ENCODE data around the gene SEMA4D.
"Not testable (repeated sequence)": the region's sequence is repeated elsewhere in the genome, so short reads cannot be mapped to it uniquely, and the experiment has no call there.

Gene SEMA4D

DNA sequence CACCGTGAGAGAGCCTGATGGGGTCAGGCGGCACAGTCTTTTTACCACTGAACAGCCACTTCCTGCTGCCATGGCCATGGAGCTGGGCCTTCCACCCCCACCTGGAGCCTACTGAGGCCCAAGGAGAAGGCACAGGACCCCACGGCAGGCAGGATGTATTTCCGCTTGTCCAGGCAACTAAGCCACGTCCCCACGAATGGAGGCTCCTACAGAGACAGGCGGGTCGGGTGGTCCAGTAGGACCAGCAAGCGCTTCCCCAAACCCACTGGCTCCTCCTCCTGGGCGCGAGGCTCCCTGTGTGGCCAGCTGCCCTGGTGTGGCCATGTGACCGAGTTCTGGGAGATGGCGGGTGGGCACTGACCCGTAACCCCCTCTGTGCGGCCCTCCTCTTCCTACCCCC lies 113.1 kb downstream of the SEMA4D start:
- no peak for DNase-seq (ENCODE audit: low read depth)

DNA sequence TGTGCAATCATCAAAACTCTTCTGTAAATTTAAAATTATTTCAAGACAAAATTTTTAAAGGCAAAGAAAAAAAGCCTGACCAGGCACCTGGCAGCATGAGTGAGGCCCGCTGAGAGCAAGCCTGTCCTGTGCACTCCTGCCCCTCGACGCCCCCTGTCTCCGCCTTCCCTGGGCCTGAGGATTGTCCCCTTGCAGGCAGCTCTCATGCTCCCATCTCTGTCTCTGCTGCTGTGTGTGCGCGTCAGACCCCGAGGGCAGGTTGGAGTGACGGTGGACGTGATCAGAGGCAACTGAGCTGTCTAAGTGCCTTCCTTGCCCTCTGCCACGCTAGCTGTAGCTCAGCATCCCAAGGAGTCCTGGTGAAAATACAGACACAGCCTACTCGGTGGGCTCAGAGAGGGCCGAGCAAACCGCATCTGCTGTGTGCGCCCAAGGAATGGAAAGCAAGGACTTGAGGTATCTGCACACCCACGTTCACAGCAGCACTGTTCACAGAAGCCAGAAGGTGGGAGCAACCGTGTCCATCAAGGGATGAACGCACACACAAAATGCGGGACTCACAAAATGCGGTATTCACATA lies 114.1 kb downstream of the SEMA4D start:
- DNase-seq (ENCODE audit: low read depth): no peak

DNA sequence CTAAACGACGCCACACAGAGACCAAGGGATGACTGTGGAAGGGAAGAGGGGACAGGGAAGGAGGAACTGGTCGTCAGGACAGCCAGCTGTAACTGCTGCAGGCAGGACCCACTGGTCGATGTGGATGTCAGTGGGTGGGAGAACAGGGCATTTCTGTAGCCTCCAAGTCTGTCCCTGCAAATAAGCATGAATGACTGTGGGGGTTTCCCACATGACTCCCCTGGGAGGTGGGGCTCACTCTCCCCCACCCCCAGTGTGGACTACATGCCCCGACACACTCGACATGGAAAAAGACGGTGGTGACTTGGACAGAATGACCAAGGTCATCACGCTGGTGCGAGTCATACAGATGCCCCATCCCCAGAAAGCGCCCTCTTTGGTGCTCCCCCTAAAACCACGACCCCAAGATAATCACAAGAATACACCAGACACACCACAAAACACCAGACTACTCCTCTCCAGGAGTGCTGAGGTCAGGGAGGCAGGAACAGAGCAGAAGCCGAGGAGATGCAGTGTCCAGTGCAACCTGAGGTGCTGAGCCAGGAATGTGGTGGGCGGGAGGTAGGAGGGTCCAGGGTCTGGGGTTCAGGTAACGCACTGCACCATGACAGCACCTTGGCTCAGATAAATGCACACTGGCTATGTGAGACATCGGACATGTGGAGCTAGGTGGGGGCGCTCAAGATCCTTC lies 114.7 kb downstream of the SEMA4D start:
- DNase-seq (ENCODE audit: low read depth): no peak

DNA sequence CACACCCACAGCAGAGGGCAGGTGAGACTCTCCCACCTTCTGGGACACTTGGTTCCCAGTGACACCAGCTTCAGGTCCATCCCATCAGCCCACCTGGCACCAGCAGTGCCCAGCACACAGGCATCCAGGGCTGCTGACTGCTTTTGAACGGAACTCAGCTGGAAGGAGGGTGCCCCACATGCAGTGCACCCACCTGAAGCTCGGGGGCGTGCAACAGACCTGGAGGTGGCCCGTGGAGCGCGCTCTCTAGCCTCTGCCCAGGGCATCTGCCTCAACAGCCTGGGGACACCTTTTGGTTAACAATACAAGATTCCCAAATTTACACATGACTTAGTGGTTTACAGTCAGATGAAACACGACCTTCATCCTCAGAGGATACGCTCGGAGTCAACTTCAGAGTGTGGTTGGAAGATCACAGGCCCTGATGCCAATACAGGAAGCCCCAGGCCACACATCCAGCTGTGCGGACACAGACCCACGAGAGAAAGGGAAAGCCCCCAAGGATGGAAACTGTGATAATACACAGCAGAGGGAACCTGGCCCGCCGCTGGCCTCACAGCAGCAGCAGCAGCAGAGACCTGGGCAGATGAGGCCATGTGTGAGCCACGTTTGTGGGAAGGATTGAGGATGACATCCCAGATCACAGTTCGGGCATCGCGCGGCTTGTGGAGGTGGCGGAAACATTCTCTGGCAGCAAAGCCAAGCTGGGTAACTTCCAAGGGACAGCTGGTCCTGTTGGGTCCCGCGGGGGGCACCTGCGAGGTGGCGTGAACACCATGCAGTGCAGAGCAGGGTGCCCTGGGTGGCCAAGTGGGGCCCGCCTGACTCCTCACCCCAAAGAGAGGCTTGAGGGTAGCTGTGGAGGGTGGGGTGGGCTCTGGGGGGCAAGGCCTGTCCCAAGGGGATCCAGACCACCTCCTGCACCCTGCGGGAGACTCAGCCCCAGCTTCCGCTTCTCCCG lies 115.6 kb downstream of the SEMA4D start:
- no peak for DNase-seq (ENCODE audit: low read depth)

DNA sequence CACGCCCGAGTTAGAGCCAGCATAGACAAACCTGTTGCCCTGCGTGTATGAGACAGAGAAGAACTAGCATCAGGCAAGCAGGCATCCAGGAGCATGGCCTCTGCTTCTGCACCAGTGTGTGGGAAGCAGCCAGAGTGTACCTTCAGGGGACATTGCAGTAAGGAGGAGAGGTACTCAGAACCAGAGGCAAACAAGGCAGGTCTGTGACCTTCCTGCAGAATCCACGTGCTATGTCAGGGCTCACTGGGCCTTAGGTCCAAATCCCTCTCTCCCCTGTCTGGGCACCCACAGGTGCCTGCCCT lies 116.7 kb downstream of the SEMA4D start:
- no peak for DNase-seq (ENCODE audit: low read depth)

DNA sequence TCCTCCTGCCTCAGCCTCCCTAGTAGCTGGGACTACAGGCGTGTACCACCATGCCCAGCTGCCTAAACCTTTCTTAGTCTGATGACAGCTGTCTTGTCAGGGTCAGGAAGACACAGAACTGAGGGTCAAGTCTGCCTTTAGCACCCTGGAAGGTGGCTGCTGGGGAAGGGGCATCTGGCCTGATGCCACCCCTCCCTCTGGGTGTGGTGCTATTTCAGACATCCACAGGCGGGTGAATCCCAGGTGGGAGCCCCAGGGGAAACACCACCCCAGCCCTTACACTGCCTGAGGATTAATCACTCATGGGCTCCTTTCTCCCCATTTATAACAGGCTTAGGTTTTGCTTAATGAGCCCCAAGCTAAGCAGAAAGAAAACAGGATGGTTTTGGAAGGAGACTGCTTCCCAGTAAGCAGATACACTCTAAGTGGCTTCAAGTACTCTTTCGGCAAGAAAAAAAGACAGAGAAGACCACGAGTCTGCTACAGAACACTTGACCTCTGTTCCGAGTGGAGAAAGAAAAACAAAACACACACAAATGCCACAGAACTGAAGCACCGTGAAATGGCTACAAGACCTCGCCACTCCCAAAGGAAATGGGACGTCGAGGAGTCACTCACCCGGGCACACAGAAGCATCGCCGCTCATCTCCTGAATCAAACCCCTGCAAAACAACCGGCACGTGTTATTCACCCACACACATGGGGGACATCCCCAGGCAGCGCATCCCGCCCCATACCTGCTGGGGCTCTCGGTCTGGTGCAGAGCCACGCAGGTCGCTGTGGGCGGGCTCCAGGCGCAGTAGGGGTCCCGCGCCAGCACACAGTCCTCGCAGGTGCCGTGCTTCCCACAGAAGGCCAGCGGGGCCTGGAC lies 117.2 kb downstream of the SEMA4D start:
- DNase-seq (ENCODE audit: low read depth): no peak

DNA sequence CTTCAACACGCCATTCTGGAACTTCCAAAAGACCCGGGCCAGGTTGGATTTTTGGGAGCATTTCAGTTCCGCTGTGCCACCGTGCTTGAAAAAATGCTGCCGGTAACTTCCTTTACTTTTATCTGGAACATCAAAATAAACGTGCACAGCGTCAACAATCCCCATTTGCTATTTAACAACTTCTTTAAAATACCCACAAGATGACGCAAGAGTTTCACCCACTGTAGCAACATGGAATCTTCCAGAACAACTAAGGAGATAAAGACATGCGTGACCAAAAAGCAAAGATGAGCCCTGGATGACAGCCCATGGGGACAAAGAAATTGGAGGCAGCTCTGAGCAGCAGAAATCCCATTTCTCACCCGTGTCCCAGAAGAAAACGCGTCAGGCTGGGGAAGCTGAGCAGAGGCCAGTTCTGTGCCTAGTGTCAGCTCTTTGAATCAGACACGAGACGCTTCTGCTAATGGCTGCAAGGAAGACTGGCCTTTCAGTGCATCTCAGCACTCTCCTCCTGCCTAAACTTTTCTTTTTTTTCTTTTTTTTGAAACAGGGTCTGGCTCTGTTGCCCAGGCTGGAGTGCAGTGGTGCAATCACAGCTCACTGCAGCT lies 118.3 kb downstream of the SEMA4D start:
- no peak for DNase-seq (ENCODE audit: low read depth)

DNA sequence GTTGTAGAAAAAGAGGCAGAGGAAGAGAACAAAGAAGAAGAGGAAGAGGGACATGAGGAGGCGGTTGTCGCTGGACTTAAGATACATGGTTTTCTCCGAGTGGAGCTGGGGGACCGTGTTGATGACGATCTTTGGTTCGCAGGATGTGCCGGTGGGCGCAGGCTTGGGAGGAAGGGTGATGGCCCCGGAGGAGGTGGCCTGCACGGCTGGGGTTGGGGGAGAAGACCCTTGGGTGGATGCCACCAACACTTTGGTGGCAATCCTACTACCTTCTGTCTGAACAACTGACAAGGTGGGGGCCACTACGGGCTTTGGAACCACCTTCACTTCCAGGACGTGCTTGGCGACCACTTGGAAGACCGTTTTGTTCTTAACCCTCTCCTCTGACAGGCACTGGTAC lies 118.9 kb downstream of the SEMA4D start:
- DNase-seq (ENCODE audit: low read depth): no peak

DNA sequence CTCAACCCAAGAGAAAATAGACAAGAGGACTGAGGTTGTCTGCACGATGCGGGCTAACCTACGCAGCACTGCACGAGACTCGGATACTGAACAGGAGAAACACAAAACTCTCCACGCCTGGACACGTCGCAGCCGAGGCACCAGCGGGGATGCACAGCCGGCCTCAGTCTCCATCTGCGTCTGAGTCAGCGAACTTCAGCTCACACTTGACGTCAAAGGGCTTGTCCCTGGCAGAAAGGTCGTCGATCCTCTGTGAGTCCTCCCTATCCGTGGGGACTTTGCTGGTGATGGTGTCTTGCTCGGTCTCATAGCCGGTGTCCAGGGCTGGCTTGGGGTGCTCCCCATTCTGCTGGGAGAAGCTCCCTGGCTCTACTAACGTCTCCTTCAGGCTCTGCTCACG lies 119.4 kb downstream of the SEMA4D start:
- no peak for DNase-seq (ENCODE audit: low read depth)

DNA sequence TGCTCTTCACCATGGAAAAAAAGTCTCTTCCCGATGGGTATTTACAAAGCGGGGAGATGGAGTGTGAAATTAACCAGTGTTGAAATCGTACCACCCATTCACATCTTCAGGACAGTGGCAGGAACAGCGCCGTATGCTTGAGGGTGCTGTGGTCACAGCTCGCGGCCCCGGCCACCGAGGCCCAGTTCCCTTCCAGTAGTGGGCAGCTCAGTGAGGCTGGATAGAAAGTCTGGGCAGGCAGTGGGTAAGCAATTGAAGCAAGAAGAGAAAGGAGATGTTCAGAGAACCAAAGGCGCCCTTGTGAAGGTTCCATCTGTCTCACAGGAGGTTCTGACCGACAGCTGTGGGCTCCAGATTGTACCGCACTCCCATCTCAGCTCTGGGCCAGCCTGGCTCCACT lies 120.5 kb downstream of the SEMA4D start:
- DNase-seq (ENCODE audit: low read depth): no peak

DNA sequence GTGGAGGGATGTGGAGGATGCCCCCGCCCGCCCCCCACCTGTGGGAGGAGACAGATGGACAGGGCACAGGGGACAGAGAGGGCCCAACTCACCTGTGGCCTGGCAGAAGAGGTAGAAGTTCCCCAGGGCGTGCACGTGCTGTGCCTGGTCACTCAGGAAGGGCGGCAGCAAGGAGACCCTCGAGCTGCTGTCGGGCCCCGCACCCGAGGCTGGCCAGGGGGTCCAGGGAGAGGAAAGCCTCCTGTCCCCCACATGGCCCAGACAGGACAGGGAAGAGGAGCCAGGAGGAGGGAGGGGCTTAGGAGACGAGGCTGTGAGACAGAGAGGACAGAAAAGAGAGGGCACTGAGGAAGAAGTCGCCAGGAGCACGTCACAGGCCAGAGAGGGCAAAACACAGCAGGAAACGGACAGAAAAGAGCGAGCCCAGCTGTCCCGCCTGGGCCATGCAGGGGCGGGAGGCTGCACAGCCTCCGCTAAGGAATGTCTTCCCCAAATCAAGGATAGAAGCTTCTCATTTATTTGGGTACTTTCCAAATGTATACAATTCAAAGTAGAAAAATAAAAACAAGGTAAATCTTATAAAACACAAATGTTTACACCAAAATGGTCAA lies 121.1 kb downstream of the SEMA4D start:
- DNase-seq (ENCODE audit: low read depth): no peak

DNA sequence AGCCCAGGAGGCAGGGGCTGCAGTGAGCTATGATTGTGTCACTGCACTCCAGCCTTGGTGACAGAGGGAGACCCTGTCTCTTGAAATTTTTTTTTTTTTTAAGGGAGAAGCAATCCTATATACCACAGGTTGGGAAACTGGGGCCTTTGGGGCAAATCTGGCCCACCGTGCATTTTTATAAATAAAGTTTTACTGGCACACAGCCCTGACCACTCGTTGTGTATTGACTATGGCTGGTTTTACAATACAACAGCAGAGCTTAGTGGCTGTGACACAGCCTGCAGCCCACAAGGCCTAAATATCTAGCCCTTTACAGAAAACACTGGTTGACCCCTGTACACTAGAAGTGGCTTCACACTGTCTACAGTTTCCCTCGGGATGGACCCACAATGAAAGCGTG lies 121.6 kb downstream of the SEMA4D start:
- no peak for DNase-seq (ENCODE audit: low read depth)

DNA sequence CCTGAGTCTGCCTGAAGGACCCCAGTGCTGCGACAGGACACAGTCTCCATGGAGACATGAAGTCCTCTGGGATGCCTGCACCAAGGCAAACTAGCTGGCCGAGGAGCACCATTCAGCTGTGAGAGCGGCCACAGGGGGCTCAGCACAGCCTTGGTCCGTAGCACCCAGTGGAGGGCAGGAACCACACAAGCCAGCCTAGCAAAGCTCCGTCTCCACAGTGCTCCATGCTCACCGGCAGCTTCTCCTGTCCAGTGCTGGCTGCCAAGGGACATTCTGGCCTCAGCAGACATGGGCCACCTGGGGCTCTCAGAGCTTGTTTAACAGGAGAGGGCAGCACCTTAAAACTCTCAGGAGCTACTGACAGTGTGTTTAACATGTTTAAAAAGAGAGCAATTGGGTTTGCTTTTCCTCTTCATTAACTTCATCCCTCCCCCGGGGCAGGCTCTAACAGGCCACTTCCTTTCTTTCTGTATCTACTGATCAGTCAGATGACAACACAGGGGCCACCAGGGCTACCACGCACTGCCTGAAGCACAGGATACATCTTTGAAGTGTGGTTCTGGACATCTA lies 122.6 kb downstream of the SEMA4D start:
- no peak for DNase-seq (ENCODE audit: low read depth)

DNA sequence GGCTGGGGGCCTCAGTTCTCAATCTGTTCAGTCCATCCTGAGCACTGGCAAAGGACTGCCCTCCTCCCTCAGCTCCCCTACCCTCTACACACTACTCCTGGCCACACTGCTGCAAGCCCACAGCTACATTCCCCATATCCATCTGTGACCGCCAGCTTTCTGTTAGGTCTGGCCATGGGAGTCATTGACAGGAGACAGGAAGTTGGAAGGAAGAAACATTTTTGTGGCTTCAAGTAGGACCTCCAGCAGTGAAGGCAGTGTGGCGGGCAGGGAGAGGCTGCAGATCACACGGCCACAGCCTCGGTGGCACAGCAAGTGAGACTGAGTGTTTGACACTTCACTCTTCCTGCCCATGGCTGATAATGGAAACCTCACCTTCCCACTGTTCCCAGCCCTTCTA lies 123.7 kb downstream of the SEMA4D start:
- DNase-seq (ENCODE audit: low read depth): no peak

DNA sequence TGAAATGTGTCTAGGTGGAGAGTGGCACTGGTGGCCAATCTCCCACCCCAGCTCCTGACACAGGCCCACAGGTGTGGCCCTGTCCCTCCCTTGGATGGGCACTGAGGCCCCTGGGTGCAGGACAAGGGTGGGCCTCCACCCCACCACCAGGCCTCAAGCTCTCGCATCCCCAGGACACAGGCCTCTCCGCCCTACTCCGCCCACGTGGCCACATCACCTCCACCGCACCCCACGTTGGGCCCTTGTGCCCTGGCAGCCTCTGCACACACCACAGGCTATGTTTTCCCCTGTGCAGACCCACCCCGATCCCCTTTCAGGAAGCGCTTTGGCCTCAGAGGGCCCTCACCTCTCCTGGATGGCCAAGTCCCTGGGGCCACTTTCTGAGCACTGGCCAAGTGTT lies 124.9 kb downstream of the SEMA4D start:
- DNase-seq (ENCODE audit: low read depth): no peak

DNA sequence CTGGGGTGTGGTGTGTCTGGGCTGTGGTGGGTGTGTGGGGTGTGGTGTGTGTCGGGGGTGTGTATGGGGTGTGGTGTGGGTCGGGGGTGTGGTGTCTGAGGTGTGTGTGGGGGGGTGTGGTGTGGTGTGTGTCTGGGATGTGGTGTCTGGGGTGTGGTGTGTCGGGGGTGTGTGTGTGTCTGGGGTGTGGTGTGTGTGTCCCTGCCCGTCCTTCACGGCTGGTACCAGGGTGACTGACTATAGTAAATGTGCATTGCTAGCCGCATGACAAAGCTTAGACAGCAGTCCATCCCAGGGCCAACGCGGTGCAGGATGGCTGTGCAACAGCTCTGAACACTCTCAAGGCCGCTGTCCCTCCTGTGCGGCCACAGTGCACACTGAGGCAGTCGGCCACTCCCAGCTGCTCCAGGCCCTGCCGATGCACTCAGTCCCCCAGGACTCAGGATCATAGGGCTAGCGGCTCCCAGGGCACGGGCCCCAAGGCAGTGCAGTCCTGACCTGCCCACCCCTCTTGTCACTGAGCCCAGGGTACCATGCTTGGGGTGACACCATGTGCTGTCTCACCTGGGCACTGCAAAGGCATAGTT lies 125.6 kb downstream of the SEMA4D start:
- DNase-seq (ENCODE audit: low read depth): no peak

DNA sequence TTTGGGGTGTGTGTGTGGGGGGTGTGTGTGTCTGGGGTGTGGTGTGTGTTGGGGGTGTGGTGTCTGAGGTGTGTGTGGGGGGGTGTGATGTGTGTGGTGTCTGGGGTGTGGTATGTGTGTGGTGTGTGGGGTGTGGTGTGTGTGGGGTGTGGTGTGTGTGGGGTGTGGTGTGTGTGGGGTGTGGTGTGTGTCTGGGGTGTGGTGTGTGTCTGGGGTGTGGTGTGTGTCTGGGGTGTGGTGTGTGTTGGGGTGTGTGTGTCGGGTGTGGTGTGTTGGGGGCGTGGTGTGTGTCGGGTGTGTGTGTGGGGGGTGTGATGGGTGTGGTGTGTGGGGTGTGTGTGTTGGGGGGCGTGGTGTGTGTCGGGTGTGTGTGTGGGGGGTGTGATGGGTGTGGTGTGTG lies 126.1 kb downstream of the SEMA4D start:
- DNase-seq (ENCODE audit: low read depth): not testable (repeated sequence)

DNA sequence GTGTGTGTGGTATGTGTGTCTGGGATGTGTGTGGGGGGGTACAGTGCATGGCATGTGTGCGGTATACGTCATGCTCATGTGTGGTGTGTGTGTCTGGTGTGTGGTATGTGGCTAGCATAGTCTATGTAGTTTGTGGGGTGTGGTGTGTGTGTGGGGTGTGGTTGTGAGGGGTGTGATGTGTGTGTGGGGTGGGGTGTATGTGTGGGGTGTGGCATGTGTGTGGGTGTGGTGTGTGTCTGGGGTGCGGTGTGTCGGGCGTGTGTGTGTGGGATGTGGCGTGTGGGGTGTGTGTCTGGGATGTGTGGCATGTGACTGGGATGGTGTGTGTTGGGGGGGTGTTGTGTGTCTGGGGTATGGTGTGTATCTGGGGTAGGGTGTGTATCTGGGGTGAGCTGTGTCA lies 127.3 kb downstream of the SEMA4D start:
- no peak for DNase-seq (ENCODE audit: low read depth)

DNA sequence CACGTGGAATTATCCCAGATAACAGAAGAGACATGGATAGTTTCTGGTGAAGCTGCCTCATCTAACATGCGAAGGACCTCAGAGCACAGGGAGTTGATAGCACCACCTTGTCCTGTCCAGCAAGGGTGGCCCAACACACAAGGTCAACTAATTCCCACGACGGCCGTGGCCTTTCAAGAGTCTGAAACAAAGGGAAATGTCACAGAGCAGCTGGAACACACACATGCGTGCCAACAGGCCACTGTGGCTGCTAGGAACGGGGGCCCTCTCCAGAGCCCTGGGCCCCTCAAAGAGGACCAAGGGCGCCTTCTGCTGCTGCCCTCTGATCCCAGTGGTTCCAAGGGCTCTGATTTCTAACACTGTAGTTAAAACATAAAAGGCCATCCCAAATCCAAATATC lies 128.9 kb downstream of the SEMA4D start:
- DNase-seq (ENCODE audit: low read depth): no peak

DNA sequence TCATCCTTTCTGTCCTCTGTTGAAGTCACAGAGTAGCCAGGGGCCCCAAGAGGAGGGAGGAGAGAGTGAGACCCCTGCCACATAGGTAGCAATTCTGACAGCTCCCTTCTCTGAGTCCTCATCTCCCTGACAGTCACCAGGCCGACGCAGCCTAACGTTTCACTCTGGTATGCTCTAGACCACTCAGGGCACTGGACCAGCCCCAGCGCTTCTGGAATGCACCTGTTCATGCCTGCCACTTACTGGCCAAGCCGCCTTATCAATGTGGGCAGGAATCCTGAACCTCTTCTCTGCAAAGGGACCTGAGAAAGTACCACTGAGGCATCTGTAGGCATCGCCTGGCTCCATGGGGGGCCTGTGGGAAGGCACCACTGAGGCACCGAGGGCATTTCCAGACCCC lies 129.4 kb downstream of the SEMA4D start:
- DNase-seq (ENCODE audit: low read depth): no peak

All from HS-27A (cell line).